Caco-2 (cell line): Measurements from ENCODE around the gene CDC42BPB. TPM values are rescaled to one million over a fixed set of nuclear protein-coding genes. Genes with fewer than 3 reads are reported as not detected.
"Not testable (repeated sequence)": the region's sequence is repeated elsewhere in the genome, so short reads cannot be mapped to it uniquely, and the experiment has no call there.

ENCODE experiments used
- BruUV-seq: library from RNA; stranded (reverse); fragments of 400-500 nt; replicated peaks from 2 replicates; lab custom pipeline; 2021; lab: Mats Ljungman, UMichigan
- CTCF ChIA-PET: fragments of 300-600 bp; sonication (Branson Sonifier 250); formaldehyde crosslinking; loops from one replicate; lab custom pipeline; 2022; ENCODE audit warnings: antibody characterized with exemption; lab: Charles Lee
- POLR2A ChIA-PET: fragments of 300-600 bp; sonication (Branson Sonifier 250); formaldehyde crosslinking; loops from one replicate; lab custom pipeline; 2022; ENCODE audit warnings: antibody characterized with exemption; lab: Charles Lee
- DNase-seq, 2 experiments: peaks; one replicate each; pipeline versions ENCODE4 v3.0.0 to v3.0.0-alpha.2; 2020 to 2022
- H3K27me3 ChIP-seq: replicated peaks from 2 replicates; pipeline ENCODE4 v1.6.0; 2011; ENCODE audit warnings: low read length; ENCODE audit not compliant: control insufficient read depth, insufficient read depth
- H3K36me3 ChIP-seq: 2 replicates; pipeline ENCODE4 v1.5.1; 2011; ENCODE audit warnings: low read length; ENCODE audit not compliant: control insufficient read depth, insufficient read depth
- H3K4me1 ChIP-seq: fragments of 250-450 bp; sonication (Bioruptor Pico); 2 replicates; pipeline ENCODE4 v1.5.1; 2020; ENCODE audit warnings: mild to moderate bottlenecking
- H3K4me3 ChIP-seq: 2 replicates; pipeline ENCODE4 v1.5.1; 2011; ENCODE audit warnings: low read depth, mild to moderate bottlenecking, control low read depth, low read length
- H3K9me3 ChIP-seq: fragments of 250-450 bp; sonication (Bioruptor Pico); 2 replicates; pipeline ENCODE4 v1.5.1; 2020; ENCODE audit warnings: mild to moderate bottlenecking, moderate library complexity
- H3K27ac Mint-ChIP-seq: one replicate; pipeline ENCODE4 v1.8.0; 2022; ENCODE audit warnings: mixed read lengths; ENCODE audit not compliant: unreplicated experiment
- H3K27me3 Mint-ChIP-seq: one replicate; pipeline ENCODE4 v1.8.0; 2022; ENCODE audit warnings: mixed read lengths; ENCODE audit not compliant: insufficient read depth, unreplicated experiment
- H3K36me3 Mint-ChIP-seq: one replicate; pipeline ENCODE4 v1.8.0; 2022; ENCODE audit warnings: mild to moderate bottlenecking, mixed read lengths; ENCODE audit not compliant: insufficient read depth, unreplicated experiment
- H3K4me1 Mint-ChIP-seq: one replicate; pipeline ENCODE4 v1.8.0; 2022; ENCODE audit warnings: low read depth, mixed read lengths; ENCODE audit not compliant: unreplicated experiment
- H3K4me3 Mint-ChIP-seq: one replicate; pipeline ENCODE4 v1.8.0; 2022; ENCODE audit warnings: mild to moderate bottlenecking, moderate library complexity, mixed read lengths; ENCODE audit not compliant: unreplicated experiment
- H3K9me3 Mint-ChIP-seq: one replicate; pipeline ENCODE4 v1.8.0; 2022; ENCODE audit warnings: mixed read lengths; ENCODE audit not compliant: unreplicated experiment
- CTCF ChIP-seq, 2 experiments: fragments of 200-600 bp in 1 of 2; IDR thresholded peaks; 1 replicate in 1 of 2; 2 replicates in 1 of 2; pipeline versions ENCODE4 v1.5.1 to v1.8.0; 2011 to 2022; ENCODE audit warnings: antibody characterized with exemption in 1 of 2, control low read depth in 1 of 2, inconsistent platforms in 1 of 2, low read depth in 1 of 2, low read length in 1 of 2, mild to moderate bottlenecking in 1 of 2, moderate library complexity in 1 of 2; ENCODE audit not compliant: insufficient read depth in 1 of 2, severe bottlenecking in 1 of 2, unreplicated experiment in 1 of 2
- intact Hi-C: fragments of 100-400 bp; cut with micrococcal nuclease; formaldehyde crosslinking; loops from one replicate; pipeline ENCODE4 v1.10.0; 2022; ENCODE audit not compliant: unreplicated experiment
- total RNA-seq: library from RNA; stranded (reverse); gene quantifications from 2 replicates; pipeline ENCODE4 v1.2.3, GENCODE V29; 2022

Gene CDC42BPB
- total RNA-seq, 1 experiment from 2014 or later, result 55.1 TPM

GRCh38 chr14:102898776-102899515 lies 158.4 kb downstream of the CDC42BPB start:
- BruUV-seq, result no TSS peak
- no peaks in the 10 kb centered on the region for H3K9me3 Mint-ChIP-seq
- no peak for DNase-seq
- no peak overlapping the region for H3K4me3 Mint-ChIP-seq
- intact Hi-C loops, result no loop called here
- H3K4me3 ChIP-seq, result no peak overlapping the region
- no peaks in the 10 kb centered on the region for H3K27me3 ChIP-seq
- no peaks in the 10 kb centered on the region for H3K36me3 ChIP-seq
- no peaks in the 10 kb centered on the region for H3K4me1 Mint-ChIP-seq
- POLR2A ChIA-PET, result no interaction called here
- no peak for TF ChIP-seq CTCF (IDR thresholded peaks at IDR 0.05; ENCODE audit: insufficient read depth in 1 of 2, low read depth in 1 of 2, low read length in 1 of 2, severe bottlenecking in 1 of 2, unreplicated experiment in 1 of 2)
- no peaks in the 10 kb centered on the region for H3K4me1 ChIP-seq
- no peak overlapping the region for H3K27ac Mint-ChIP-seq
- CTCF ChIA-PET, result no interaction called here
- H3K9me3 ChIP-seq, result no peaks in the 10 kb centered on the region
- no peaks in the 10 kb centered on the region for H3K27me3 Mint-ChIP-seq
- H3K36me3 Mint-ChIP-seq, result peaks cover 20% of the 10 kb centered on the region

GRCh38 chr14:102898298-102898697 lies 159.1 kb downstream of the CDC42BPB start:
- no peaks in the 10 kb centered on the region for H3K4me1 ChIP-seq
- Mint-ChIP-seq H3K27ac (no peak overlapping the region), H3K27me3 (no peaks in the 10 kb centered on the region), H3K4me3 (no peak overlapping the region), H3K9me3 (no peaks in the 10 kb centered on the region), H3K4me1 (no peaks in the 10 kb centered on the region), H3K36me3 (peaks cover 20% of the 10 kb centered on the region)
- TF ChIP-seq CTCF (IDR thresholded peaks at IDR 0.05; ENCODE audit: insufficient read depth in 1 of 2, low read depth in 1 of 2, low read length in 1 of 2, severe bottlenecking in 1 of 2, unreplicated experiment in 1 of 2), result no peak
- intact Hi-C loops, result no loop called here
- H3K9me3 ChIP-seq, result no peaks in the 10 kb centered on the region
- ChIA-PET POLR2A (no interaction called here), CTCF (no interaction called here)
- DNase-seq, result no peak
- H3K36me3 ChIP-seq, result no peaks in the 10 kb centered on the region
- no TSS peak for BruUV-seq
- H3K4me3 ChIP-seq, result no peak overlapping the region
- H3K27me3 ChIP-seq, result no peaks in the 10 kb centered on the region

- H3K27ac Mint-ChIP-seq, result no peak overlapping the region
- no peak for DNase-seq
- no peak for TF ChIP-seq CTCF (IDR thresholded peaks at IDR 0.05; ENCODE audit: insufficient read depth in 1 of 2, low read depth in 1 of 2, low read length in 1 of 2, severe bottlenecking in 1 of 2, unreplicated experiment in 1 of 2)
- BruUV-seq, result no TSS peak
- no peaks in the 10 kb centered on the region for H3K4me1 Mint-ChIP-seq
- H3K4me3 Mint-ChIP-seq, result no peak overlapping the region
- H3K9me3 Mint-ChIP-seq, result no peaks in the 10 kb centered on the region
- H3K4me1 ChIP-seq, result no peaks in the 10 kb centered on the region
- H3K36me3 Mint-ChIP-seq, result peaks cover 16% of the 10 kb centered on the region
- intact Hi-C loops, result no loop called here
- ChIA-PET CTCF (no interaction called here), POLR2A (no interaction called here)
- no peaks in the 10 kb centered on the region for H3K27me3 Mint-ChIP-seq
- no peaks in the 10 kb centered on the region for H3K9me3 ChIP-seq
- no peaks in the 10 kb centered on the region for H3K27me3 ChIP-seq
- no peaks in the 10 kb centered on the region for H3K36me3 ChIP-seq
- no peak overlapping the region for H3K4me3 ChIP-seq
Measured at GRCh38 chr14:102897299-102898027, 159.9 kb downstream of the CDC42BPB start.

- CTCF ChIA-PET, H3K9me3 Mint-ChIP-seq, H3K4me3 ChIP-seq, BruUV-seq, H3K4me1 ChIP-seq, H3K4me1 Mint-ChIP-seq, POLR2A ChIA-PET, H3K36me3 ChIP-seq, DNase-seq, H3K27me3 ChIP-seq, intact Hi-C loops, H3K27ac Mint-ChIP-seq, H3K4me3 Mint-ChIP-seq, H3K9me3 ChIP-seq, H3K27me3 Mint-ChIP-seq: not testable (repeated sequence)
- peaks cover 16% of the 10 kb centered on the region for H3K36me3 Mint-ChIP-seq
Measured at GRCh38 chr14:102896735-102897134, 160.6 kb downstream of the CDC42BPB start.
